Iris pigment epithelial cell (primary cell): ENCODE data around the gene ZNF138.

ENCODE experiments used
- DNase-seq: peaks from one replicate; pipeline ENCODE4 v3.0.0-alpha.2; 2011; ENCODE audit warnings: low read depth

The ZNF138 gene

GRCh38 chr7:64875658-64876406, 81.6 kb downstream of the ZNF138 start:
- no peak for DNase-seq

- peak; percentile 24 for DNase-seq
Observed at GRCh38 chr7:64876792-64877713, 82.8 kb downstream of the ZNF138 start.

- DNase-seq = no peak
Observed at GRCh38 chr7:64877714-64878610, 83.7 kb downstream of the ZNF138 start.

GRCh38 chr7:64878684-64879083, 84.5 kb downstream of the ZNF138 start:
- peak; percentile 27 for DNase-seq

- DNase-seq = no peak
Observed at GRCh38 chr7:64879086-64879730, 85.0 kb downstream of the ZNF138 start.

- no peak for DNase-seq
Observed at GRCh38 chr7:64879800-64880199, 85.6 kb downstream of the ZNF138 start.

GRCh38 chr7:64880322-64881297, 86.4 kb downstream of the ZNF138 start:
- DNase-seq = no peak

- DNase-seq = no peak
Observed at GRCh38 chr7:64881461-64882287, 87.4 kb downstream of the ZNF138 start.

- DNase-seq = peak; percentile 48
Observed at GRCh38 chr7:64882341-64883112, 88.3 kb downstream of the ZNF138 start.
